Raji (cell line): ENCODE measurements around the gene MAB21L1.

Experiments
- POLR2A ChIP-seq: IDR thresholded peaks from 2 replicates; pipeline ENCODE4 v1.6.1; 2011; ENCODE audit warnings: low read depth, low read length, control low read depth; ENCODE audit not compliant: insufficient read depth

MAB21L1 gene

DNA sequence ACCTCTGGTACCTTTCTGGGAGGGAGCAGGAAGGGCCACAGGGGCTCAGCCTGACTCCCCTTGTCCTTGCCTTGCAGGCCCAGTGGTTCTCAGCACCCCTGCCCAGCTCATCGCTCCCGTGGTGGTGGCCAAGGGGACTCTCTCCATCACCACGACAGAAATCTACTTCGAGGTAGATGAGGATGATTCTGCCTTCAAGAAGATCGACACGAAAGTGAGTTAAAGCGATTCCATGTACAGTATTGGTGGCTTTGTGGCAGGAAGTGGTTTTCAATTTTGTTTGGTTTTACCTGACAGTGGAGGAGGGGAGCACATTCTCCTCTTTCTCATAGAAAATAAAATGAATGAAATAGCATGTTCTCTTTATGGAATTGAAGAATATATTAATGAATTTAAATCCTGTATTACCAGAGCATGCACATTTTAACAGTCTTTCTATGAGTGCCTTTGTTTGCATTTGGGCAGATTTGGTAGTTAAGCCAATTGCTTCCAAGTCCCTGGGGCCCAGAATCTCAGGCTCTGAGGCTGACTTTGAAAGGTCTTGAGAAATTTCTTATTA lies 4.1 kb downstream of the MAB21L1 start:
- TF ChIP-seq POLR2A = no peak

DNA sequence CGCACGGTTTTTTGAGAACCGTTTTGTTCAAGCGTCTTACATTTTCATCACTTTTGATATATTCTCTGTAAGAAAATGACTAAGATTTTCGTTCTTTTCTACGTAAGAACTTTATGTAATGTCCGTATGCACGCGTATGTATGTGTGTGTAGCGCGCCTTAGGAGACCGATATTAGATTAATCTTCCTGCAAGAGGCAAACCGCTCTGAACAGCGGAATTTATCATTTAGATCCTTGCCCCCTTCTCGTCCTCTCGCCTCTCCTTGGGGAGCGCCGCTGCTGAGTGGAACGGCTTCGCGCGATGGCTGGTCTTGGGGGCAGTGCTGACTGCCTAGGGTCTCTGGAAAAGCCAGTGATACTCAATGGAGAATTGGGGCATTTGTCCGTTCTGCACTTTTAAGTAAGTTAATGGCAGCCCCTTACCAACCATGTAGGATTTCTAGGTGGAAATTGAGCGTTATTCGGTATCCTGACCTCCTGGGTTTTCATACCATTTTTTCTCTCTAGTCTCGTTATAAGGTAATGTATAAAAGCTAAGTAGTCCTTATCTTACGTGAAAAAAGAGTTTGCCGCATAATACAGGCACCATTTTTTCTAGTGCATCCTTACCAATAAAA lies 4.7 kb downstream of the MAB21L1 start:
- TF ChIP-seq POLR2A = no peak

DNA sequence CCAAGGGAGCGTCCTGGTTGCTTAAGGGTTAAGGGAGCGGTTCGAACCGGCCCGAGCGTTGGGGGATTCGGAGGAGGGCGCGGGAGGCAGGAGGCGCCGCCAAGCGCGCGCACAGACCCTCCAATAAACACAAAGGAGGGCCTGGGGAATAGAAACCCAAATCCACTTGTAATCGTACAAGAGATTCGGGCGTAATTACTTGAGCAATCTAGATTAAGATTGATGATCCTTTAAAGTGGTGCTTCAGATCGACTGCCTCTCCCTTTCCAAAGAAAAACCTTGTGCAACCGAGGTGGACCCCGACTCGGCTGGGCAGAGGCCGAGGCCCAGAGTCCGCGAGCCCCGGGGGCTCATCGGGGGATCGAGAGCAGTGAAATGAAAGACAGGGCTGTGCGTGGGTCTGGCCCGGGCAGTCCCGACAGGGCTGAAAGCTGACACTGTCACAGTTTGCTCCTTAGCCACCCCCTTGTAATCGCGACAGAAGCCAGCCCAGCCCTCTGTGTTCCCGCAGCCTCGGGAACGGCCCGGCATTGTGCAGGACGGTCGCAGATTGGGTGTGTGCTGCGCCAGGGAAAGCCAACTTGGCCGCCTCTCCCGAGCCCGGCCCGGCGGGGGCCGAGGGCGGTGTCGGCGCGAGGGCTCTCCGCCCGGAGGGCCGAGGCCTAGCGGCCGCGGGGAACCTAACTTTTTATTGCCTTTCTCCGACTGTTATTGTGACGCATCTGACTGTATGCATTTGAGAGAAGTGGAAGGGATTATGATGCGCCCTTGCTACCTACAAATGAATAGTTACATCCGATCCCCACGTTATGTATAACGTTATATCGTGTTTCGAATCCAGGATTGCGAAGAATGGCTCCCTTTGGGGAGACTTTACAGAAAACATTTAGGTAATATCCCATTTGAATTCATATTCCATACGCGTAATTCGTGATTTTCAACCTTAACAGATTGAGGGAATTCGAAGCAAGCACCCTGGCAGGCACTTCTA lies 5.5 kb downstream of the MAB21L1 start:
- no peak for TF ChIP-seq POLR2A

DNA sequence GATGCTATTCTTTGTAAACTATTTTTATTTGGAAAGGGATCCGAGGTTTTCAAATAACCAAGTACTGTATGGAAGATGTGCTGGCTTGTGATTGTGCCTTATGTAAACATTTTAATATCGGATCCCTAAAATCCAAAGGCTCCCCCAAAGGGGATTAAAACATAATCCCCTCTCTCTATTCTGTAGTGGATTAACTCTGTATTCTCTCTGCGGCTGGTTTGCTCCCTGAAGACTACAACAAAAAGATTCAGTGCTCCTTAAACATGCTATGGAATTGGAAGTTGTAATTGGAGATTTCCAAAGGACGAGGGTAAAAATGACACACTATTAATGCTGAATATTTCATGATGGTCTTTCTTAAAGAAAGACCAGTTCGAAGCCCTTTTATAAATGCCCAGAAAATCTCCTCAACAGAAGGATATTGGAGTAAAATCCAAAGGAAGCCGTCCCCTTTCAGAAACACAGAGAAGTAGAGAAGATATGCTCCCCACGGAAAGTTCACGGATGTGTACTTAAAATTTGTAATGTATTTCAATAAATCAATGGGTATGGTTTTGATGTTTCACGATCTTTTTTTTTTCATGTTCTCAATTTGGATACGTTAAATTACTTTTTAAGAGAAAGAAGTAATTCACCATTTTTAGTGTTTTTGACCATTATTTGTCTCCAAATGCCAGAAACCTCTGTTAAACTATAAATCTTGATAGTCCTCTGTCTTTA lies 6.5 kb downstream of the MAB21L1 start:
- no peak for TF ChIP-seq POLR2A

DNA sequence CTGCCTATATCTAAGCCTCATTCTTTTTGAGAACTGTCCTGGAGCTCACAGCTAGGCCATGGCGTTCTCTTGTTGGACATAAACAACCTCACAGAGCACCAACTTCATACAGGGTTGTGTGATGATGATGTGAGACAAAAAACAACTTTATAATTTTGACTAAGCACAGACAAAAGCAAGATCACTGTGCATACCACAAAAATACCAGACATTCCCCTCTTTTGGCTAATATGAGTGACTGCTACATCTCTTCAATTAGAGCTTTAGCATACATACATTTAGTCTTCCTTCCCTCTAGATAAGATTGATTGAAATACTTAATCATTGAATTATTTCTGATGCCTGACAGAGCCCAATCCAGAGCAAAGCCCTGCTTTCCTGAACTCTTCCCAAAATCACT lies 8.3 kb downstream of the MAB21L1 start:
- no peak for TF ChIP-seq POLR2A

DNA sequence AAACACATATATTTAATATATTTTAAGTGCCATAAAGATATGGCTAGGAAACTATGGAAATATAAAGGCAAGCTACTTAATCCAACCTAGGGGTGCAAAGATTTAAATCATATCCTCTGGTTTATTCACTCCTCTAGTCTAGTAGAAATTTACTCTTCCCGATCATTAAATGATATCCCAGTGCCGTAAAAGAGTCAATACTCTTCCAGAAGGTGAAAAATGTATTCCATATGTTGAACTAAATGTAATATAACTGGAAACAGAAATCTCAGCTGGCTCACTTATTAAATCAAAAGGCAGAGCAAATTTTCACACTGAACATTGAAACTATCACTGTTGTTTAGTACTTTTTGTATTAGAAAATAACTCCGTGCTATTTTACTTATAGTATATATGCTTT lies 11.1 kb downstream of the MAB21L1 start:
- TF ChIP-seq POLR2A = no peak

DNA sequence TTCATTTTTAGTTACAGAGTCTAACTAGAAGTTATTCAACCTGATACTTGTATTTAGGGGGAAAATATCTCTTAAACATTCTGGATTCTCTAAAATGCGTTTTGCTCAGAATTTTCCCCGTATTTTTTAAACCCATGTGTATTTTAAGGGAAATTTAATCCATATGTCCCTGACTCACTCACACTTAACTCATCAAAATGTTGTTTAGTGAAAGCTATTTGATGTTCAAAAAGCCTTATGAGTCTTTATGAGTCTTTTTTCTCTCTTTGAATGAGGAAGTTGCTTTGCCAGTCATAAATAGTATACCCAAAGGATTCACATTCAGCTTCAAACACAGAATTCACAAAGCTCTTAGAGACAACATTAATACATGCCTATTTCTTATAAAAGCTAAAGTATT lies 16.4 kb downstream of the MAB21L1 start:
- TF ChIP-seq POLR2A = no peak

DNA sequence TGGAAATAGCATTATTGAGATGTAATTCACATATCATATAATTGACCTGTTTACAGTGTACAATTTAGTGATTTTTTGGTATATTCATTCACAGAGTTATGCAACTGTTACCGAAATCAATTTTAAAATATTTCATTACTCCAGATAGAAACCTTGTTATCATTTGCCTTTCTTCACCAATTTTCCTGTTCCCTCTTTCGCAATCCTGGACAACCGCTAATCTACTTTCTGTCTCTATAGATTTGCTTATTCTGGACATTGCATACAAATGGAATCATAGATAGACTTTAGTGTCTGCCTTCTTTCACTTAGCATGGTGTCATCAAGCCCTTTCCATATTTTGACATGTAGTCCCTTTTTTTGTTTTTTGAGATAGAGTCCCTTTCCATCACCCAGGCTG lies 19.2 kb downstream of the MAB21L1 start:
- no peak for TF ChIP-seq POLR2A

DNA sequence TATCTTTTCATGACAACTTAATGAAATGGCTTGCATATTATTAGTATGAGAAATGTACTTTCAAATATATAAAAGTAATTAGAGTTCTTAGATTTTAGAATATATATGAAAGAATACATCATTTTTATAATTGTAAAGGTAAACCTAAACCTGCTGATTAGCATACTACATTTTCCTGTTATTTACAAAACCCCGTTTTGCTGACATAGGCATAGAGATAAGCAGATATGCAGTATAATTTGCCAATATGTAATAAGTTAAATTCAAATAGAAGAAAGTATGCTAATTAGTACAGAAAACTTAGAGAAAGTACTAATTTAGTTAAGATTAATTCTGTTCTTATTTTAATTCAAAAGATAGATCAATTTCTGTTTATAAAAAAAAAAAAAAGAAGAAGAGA lies 21.5 kb downstream of the MAB21L1 start:
- no peak for TF ChIP-seq POLR2A

DNA sequence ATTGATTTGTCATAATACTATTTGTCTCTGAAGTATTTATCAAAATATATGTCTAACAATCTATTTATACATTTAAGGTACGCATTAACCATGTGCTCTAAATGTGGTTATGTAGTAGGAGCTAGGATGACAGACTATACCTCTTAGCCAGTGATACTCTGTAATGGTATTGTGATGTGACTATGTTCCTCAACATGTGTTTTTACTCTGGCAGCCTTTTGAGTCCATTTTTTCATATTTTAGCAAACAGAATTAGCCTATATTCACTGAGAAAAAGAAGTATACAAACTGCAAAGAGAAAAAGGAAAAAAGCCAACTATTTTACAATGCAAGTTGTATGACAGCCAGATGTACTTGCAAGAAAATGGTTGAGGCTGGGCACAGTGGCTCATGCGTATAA lies 26.7 kb downstream of the MAB21L1 start:
- TF ChIP-seq POLR2A = no peak

DNA sequence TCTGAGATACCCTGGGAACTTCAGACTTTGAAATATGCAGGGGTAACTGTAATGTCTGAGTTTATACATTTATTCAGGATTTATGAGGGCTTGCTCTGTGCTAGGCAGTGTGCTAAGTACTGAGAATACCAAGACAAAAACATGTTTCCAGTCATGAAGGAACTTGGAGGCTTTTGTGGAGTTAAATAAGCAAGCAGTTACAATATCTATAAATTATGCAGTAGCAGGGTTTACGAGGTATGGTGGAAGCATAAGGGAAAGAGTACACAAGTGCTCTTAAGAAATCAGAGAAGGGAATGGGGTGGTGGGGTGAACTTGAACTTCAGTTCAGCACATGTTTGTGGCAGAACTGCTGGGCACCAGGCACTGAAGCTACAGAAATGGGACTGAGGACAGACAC lies 28.0 kb downstream of the MAB21L1 start:
- TF ChIP-seq POLR2A = no peak
